Epithelial cell of esophagus (primary cell): Measurements from ENCODE around the gene TMEM117.
A peak's percentile ranks its signal among the peaks of the same experiment; 100 is the strongest.

ENCODE experiments used
- DNase-seq: peaks from one replicate; pipeline ENCODE4 v3.0.0; 2010; ENCODE audit warnings: low read depth
- H3K4me3 ChIP-seq: 2 replicates; pipeline ENCODE4 v1.5.1; 2011; ENCODE audit warnings: mild to moderate bottlenecking, low read length, control low read depth
- CTCF ChIP-seq: IDR thresholded peaks from 2 replicates; pipeline ENCODE4 v1.5.1; 2011; ENCODE audit warnings: low read depth, mild to moderate bottlenecking, low read length, control low read depth, inconsistent platforms; ENCODE audit not compliant: insufficient read depth; ENCODE audit errors: missing control alignments

TMEM117 gene

GRCh38 chr12:44253338-44253856 lies 417.5 kb downstream of the TMEM117 start:
- no peak for TF ChIP-seq CTCF
- no peak for DNase-seq
- no peak overlapping the region for H3K4me3 ChIP-seq

GRCh38 chr12:44258246-44258645 lies 422.4 kb downstream of the TMEM117 start:
- DNase-seq, result no peak
- no peak for TF ChIP-seq CTCF
- no peak overlapping the region for H3K4me3 ChIP-seq

- no peak for TF ChIP-seq CTCF
- no peak overlapping the region for H3K4me3 ChIP-seq
- DNase-seq, result no peak
Observed at GRCh38 chr12:44259890-44260289, 424.0 kb downstream of the TMEM117 start.

- H3K4me3 ChIP-seq, result no peak overlapping the region
- DNase-seq, result no peak
- TF ChIP-seq CTCF, result no peak
Observed at GRCh38 chr12:44260581-44260980, 424.7 kb downstream of the TMEM117 start.

GRCh38 chr12:44285321-44285960 lies 449.6 kb downstream of the TMEM117 start:
- no peak overlapping the region for H3K4me3 ChIP-seq
- TF ChIP-seq CTCF, result no peak
- DNase-seq, result no peak

GRCh38 chr12:44286336-44286735 lies 450.5 kb downstream of the TMEM117 start:
- TF ChIP-seq CTCF, result no peak
- H3K4me3 ChIP-seq, result no peak overlapping the region
- peak; percentile 33 for DNase-seq
